Osteocyte (in vitro differentiated cells): ENCODE results near the gene KRT38. TPM values are rescaled to one million over a fixed set of nuclear protein-coding genes. Genes with fewer than 3 reads are reported as not detected.

Source experiments
- DNase-seq: peaks from one replicate; pipeline ENCODE4 v3.0.0; 2021; ENCODE audit warnings: mixed read lengths; ENCODE audit not compliant: unreplicated experiment; ENCODE audit errors: extremely low spot score
- H3K27ac Mint-ChIP-seq: one replicate; pipeline ENCODE4 v1.8.0; 2021; ENCODE audit warnings: mild to moderate bottlenecking, mixed read lengths; ENCODE audit not compliant: unreplicated experiment
- H3K27me3 Mint-ChIP-seq: one replicate; pipeline ENCODE4 v1.8.0; 2021; ENCODE audit warnings: mixed read lengths; ENCODE audit not compliant: unreplicated experiment
- H3K36me3 Mint-ChIP-seq: one replicate; pipeline ENCODE4 v1.8.0; 2021; ENCODE audit warnings: mixed read lengths; ENCODE audit not compliant: unreplicated experiment
- H3K4me1 Mint-ChIP-seq: one replicate; pipeline ENCODE4 v1.8.0; 2021; ENCODE audit warnings: mixed read lengths; ENCODE audit not compliant: unreplicated experiment
- H3K4me3 Mint-ChIP-seq: one replicate; pipeline ENCODE4 v1.8.0; 2021; ENCODE audit warnings: mild to moderate bottlenecking, moderate library complexity, mixed read lengths; ENCODE audit not compliant: unreplicated experiment
- H3K9me3 Mint-ChIP-seq: one replicate; pipeline ENCODE4 v1.8.0; 2021; ENCODE audit warnings: mixed read lengths; ENCODE audit not compliant: unreplicated experiment
- total RNA-seq: library from RNA; stranded (reverse); gene quantifications from 2 replicates; pipeline ENCODE4 v1.2.1, GENCODE V29; 2021
- TF ChIP-seq, protein P1 (sequence below): fragments of 200-600 bp; sonication (generic); IDR thresholded peaks from 2 replicates; pipeline ENCODE4 v1.5.0; 2021; ENCODE audit warnings: antibody characterized with exemption, mild to moderate bottlenecking, moderate library complexity

KRT38 gene
- total RNA-seq, 1 donor from 2014 or later: not detected

DNA sequence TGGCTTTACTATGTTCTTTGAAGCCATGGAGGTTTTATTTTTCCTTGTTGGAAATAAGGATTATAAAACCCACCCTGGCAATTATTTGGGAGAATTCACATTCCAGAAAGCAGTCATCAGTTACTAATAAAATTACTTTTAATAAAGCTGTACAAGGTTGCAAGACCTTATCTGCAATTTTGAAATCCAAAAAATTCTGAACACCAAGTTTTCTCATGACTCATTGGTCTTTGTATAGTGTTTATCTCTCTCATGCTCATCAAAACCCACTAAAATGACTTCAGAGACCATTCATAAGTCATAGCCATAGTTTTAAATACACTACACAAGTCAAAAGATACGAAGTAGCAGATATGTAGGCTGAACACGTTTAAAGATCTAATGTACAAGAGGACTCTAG is 6.0 kb upstream of the KRT38 start:
- H3K4me1 Mint-ChIP-seq: no peaks in the 10 kb centered on the region
- DNase-seq: no peak

DNA sequence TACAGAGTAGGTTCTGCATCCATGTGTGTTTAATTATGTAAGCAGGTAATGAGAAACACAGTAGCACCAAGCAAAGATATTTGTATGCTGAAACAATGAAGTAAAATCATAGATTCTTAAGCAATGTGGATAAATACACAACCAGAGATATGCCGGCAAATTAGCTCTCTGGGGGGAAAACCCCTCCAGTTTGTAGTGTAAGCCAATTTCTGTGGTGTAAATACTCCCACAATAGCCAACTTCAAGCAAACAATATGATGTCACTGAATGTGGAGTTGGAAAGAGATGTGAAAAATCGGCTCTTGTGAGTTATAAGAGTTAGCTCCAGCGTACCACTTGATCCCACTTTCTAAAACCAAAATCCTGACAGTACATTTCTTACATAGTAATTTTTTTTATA is 3.9 kb upstream of the KRT38 start:
- Mint-ChIP-seq H3K9me3 (no peaks in the 10 kb centered on the region), H3K4me3 (no peak overlapping the region), H3K27me3 (peaks cover 16% of the 10 kb centered on the region), H3K27ac (no peak overlapping the region), H3K36me3 (no peaks in the 10 kb centered on the region), H3K4me1 (no peaks in the 10 kb centered on the region)
- DNase-seq: no peak
- TF ChIP-seq, protein P1, sequence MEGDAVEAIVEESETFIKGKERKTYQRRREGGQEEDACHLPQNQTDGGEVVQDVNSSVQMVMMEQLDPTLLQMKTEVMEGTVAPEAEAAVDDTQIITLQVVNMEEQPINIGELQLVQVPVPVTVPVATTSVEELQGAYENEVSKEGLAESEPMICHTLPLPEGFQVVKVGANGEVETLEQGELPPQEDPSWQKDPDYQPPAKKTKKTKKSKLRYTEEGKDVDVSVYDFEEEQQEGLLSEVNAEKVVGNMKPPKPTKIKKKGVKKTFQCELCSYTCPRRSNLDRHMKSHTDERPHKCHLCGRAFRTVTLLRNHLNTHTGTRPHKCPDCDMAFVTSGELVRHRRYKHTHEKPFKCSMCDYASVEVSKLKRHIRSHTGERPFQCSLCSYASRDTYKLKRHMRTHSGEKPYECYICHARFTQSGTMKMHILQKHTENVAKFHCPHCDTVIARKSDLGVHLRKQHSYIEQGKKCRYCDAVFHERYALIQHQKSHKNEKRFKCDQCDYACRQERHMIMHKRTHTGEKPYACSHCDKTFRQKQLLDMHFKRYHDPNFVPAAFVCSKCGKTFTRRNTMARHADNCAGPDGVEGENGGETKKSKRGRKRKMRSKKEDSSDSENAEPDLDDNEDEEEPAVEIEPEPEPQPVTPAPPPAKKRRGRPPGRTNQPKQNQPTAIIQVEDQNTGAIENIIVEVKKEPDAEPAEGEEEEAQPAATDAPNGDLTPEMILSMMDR: no peak

More for the DNA sequence above, 6.0 kb upstream of the KRT38 start:
- H3K9me3 Mint-ChIP-seq: peaks cover 6% of the 10 kb centered on the region
- TF ChIP-seq, protein P1: no peak
- H3K36me3 Mint-ChIP-seq: no peaks in the 10 kb centered on the region
- H3K4me3 Mint-ChIP-seq: no peak overlapping the region
- no peak overlapping the region for H3K27ac Mint-ChIP-seq
- peaks cover 15% of the 10 kb centered on the region for H3K27me3 Mint-ChIP-seq

DNA sequence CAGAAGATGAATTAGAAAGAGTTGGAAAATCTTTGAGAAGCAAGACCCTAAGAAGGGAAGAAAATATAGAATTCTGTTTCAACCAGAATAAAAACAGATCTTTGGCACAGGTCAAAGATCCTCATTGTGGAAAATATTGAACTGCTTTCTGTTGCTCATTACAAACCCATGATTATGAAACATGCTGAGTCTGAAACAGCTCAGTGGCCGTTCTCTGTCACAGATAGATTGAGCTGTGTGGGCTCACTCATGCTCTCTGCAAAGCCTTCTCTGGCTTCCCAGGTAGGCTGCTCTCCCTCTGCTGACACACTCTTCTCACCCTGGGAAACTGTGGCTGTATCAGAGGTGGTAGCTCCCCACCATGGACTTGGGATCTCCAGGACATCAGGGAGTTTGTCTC is 3.4 kb upstream of the KRT38 start:
- Mint-ChIP-seq H3K4me3 (no peak overlapping the region), H3K4me1 (no peaks in the 10 kb centered on the region), H3K27ac (no peak overlapping the region)

DNA sequence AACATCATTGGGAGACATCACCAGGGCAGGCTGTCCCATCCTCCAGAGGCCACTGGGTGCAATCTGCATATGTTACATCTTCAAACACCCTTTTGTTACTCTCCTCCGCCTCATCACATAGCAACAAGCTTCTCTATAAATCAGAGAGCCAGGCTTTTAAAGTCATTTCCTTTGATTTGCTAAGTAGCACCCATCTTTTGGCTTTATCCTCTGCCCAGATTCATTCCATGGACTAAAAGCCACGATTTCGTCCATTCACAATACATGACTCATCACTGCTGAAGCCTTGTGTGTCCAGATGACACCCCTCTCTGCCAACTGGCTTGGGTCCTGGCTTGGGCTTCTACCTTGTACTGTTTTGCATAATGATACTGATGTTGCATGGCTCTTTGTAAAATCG is 2.0 kb upstream of the KRT38 start:
- Mint-ChIP-seq H3K9me3 (no peaks in the 10 kb centered on the region), H3K36me3 (no peaks in the 10 kb centered on the region), H3K27me3 (peaks cover 21% of the 10 kb centered on the region), H3K4me1 (no peaks in the 10 kb centered on the region), H3K27ac (no peak overlapping the region), H3K4me3 (no peak overlapping the region)
- TF ChIP-seq, protein P1: no peak
- no peak for DNase-seq

More for the DNA sequence above, 3.4 kb upstream of the KRT38 start:
- no peak for DNase-seq
- H3K9me3 Mint-ChIP-seq: no peaks in the 10 kb centered on the region
- TF ChIP-seq, protein P1: no peak
- H3K36me3 Mint-ChIP-seq: no peaks in the 10 kb centered on the region
- peaks cover 21% of the 10 kb centered on the region for H3K27me3 Mint-ChIP-seq

DNA sequence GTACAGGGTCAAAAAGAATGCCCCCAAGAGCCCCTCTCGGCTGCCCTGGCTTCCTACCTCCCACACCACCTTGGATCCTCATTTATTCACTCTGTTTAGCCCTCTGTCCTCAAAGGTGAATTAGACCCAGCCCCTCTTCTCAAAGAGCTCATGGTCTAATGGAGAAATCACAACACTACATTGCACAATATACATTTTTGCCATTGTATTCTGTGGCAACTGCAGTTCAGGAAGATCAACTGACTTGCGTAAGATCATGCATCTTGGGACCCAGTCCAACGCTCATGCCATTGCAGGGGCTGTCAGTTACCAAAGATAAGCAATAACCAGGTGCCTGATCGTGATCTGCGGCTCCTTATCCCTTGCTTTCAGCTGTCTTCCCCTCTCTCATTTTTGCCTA is 1.4 kb downstream of the KRT38 start:
- H3K4me1 Mint-ChIP-seq: no peaks in the 10 kb centered on the region
- TF ChIP-seq, protein P1: no peak
- no peak overlapping the region for H3K4me3 Mint-ChIP-seq
- H3K27ac Mint-ChIP-seq: no peak overlapping the region
- no peaks in the 10 kb centered on the region for H3K9me3 Mint-ChIP-seq
- peaks cover 24% of the 10 kb centered on the region for H3K27me3 Mint-ChIP-seq
- H3K36me3 Mint-ChIP-seq: no peaks in the 10 kb centered on the region
- DNase-seq: no peak
